HCT116 (cell line): ENCODE data around the gene VSTM2B. TPM values are rescaled to one million over a fixed set of nuclear protein-coding genes. Genes with fewer than 3 reads are reported as not detected.

Source experiments
- ATAC-seq: fragments of 200-7000 bp; cut with Tn5 transposase; 2 replicates; pipeline ENCODE4 v1.9.1; 2020; ENCODE audit warnings: mild to moderate bottlenecking, moderate library complexity
- BruUV-seq: library from RNA; stranded (reverse); fragments of 400-500 nt; replicated peaks from 2 replicates; lab custom pipeline; 2021; lab: Mats Ljungman, UMichigan
- CTCF ChIA-PET: fragments of 300-600 bp; sonication (Branson Sonifier 250); formaldehyde crosslinking; loops from one replicate; lab custom pipeline; 2021; ENCODE audit warnings: antibody characterized with exemption; lab: Charles Lee
- POLR2A ChIA-PET: fragments of 300-600, 350-600 bp; sonication (Branson Sonifier 250); formaldehyde crosslinking; loops from one replicate; lab custom pipeline; 2021; ENCODE audit warnings: antibody characterized with exemption; lab: Charles Lee
- RAD21 ChIA-PET, 2 experiments: fragments of 300-600 bp; sonication (Branson Sonifier 250); formaldehyde crosslinking; loops; one replicate each; lab custom pipeline; 2023; ENCODE audit warnings: low total read pairs in 2 of 2; ENCODE audit not compliant: uncharacterized antibody in 2 of 2, unreplicated experiment in 2 of 2, low non-redundant PET in 1 of 2; lab: Charles Lee
- DNase-seq: peaks from one replicate; pipeline ENCODE4 v3.0.0-alpha.2; 2010; ENCODE audit warnings: low read depth, low spot score
- H2AFZ ChIP-seq: fragments of 200-600 bp; shearing (Covaris generic), sonication (generic); 2 replicates; pipeline ENCODE4 v1.6.1; 2017; ENCODE audit warnings: low read depth, mixed run types, mixed read lengths, antibody characterized with exemption, low read length; ENCODE audit not compliant: poor library complexity, severe bottlenecking
- H3K27ac ChIP-seq: 2 replicates; pipeline ENCODE4 v1.5.1; 2012; ENCODE audit warnings: low read depth, low read length
- H3K27me3 ChIP-seq: fragments of 200-600 bp; sonication (generic); 2 replicates; pipeline ENCODE4 v1.6.1; 2016; ENCODE audit warnings: mixed run types, low read length, mixed read lengths; ENCODE audit not compliant: insufficient read depth
- H3K36me3 ChIP-seq, 2 experiments: fragments of 200-500 bp in 1 of 2; fragments of 200-600 bp in 1 of 2; sonication (Bioruptor generic) in 1 of 2; sonication (generic) in 1 of 2; 2 replicates each; pipeline versions ENCODE4 v1.5.1 to v1.6.1; 2014 to 2016; ENCODE audit warnings: low read length in 2 of 2, inconsistent platforms in 1 of 2, mixed read lengths in 1 of 2, mixed run types in 1 of 2; ENCODE audit not compliant: insufficient read depth in 2 of 2, control insufficient read depth in 1 of 2
- H3K4me1 ChIP-seq, 2 experiments: fragments of 200-600 bp in 1 of 2; sonication (generic) in 1 of 2; 2 replicates each; pipeline versions ENCODE4 v1.5.1 to v1.6.1; 2012 to 2017; ENCODE audit warnings: low read length in 2 of 2, inconsistent platforms in 1 of 2, mild to moderate bottlenecking in 1 of 2, mixed read lengths in 1 of 2, mixed run types in 1 of 2, moderate library complexity in 1 of 2; ENCODE audit not compliant: insufficient read depth in 2 of 2, control insufficient read depth in 1 of 2
- H3K4me2 ChIP-seq: fragments of 200-600 bp; sonication (generic); 2 replicates; pipeline ENCODE4 v1.6.1; 2017; ENCODE audit warnings: mixed run types, low read length, mixed read lengths
- H3K4me3 ChIP-seq, 2 experiments: fragments of 200-600 bp in 1 of 2; sonication (generic) in 1 of 2; replicated peaks in 1 of 2; 2 replicates each; pipeline ENCODE4 v1.5.1; 2011 to 2016; ENCODE audit warnings: low read length in 2 of 2, control low read depth in 1 of 2, low read depth in 1 of 2, mild to moderate bottlenecking in 1 of 2, mixed read lengths in 1 of 2, mixed run types in 1 of 2
- H3K79me2 ChIP-seq: fragments of 200-600 bp; sonication (generic); 2 replicates; pipeline ENCODE4 v1.6.1; 2017; ENCODE audit warnings: mild to moderate bottlenecking, mixed run types, low read length, moderate library complexity, mixed read lengths; ENCODE audit not compliant: insufficient read depth
- H3K9ac ChIP-seq: fragments of 200-600 bp; sonication (generic); 2 replicates; pipeline ENCODE4 v1.6.1; 2016; ENCODE audit warnings: low read length, mixed read lengths
- H3K9me2 ChIP-seq: fragments of 200-600 bp; sonication (generic), shearing (Covaris generic); 2 replicates; pipeline ENCODE4 v1.6.1; 2017; ENCODE audit warnings: mixed run types, mild to moderate bottlenecking, moderate library complexity; ENCODE audit not compliant: insufficient read depth
- H3K9me3 ChIP-seq, 2 experiments: fragments of 200-500 bp in 1 of 2; fragments of 200-600 bp in 1 of 2; sonication (Bioruptor generic) in 1 of 2; sonication (generic) in 1 of 2; 2 replicates each; pipeline ENCODE4 v1.6.1; 2014 to 2017; ENCODE audit warnings: low read length in 2 of 2, mixed read lengths in 2 of 2, inconsistent platforms in 1 of 2, low read depth in 1 of 2, mild to moderate bottlenecking in 1 of 2, mixed run types in 1 of 2, moderate library complexity in 1 of 2; ENCODE audit not compliant: control insufficient read depth in 1 of 2, insufficient read depth in 1 of 2
- H4K20me1 ChIP-seq: fragments of 200-600 bp; sonication (generic), shearing (Covaris generic); 2 replicates; pipeline ENCODE4 v1.6.1; 2017; ENCODE audit warnings: mixed run types, mild to moderate bottlenecking, moderate library complexity; ENCODE audit not compliant: insufficient read depth
- EZH2phosphoT487 ChIP-seq: fragments of 200-600 bp; IDR thresholded peaks from 2 replicates; pipeline ENCODE4 v1.6.1; 2018; ENCODE audit warnings: antibody characterized with exemption, borderline replicate concordance
- intact Hi-C: fragments of 100-400 bp; cut with micrococcal nuclease; formaldehyde crosslinking; loops from 2 replicates; pipeline ENCODE4 v1.10.0; 2022
- total RNA-seq: library from RNA; stranded (reverse); gene quantifications from one replicate; pipeline ENCODE4 v1.2.1, GENCODE V29; 2021; ENCODE audit not compliant: unreplicated experiment
- TF ChIP-seq, protein P1 (sequence below): IDR thresholded peaks from 2 replicates; pipeline ENCODE4 v1.6.1; 2012
- TF ChIP-seq, protein P2 (sequence below): IDR thresholded peaks from 2 replicates; pipeline ENCODE4 v1.6.1; 2012; ENCODE audit warnings: low read depth

The VSTM2B gene
- total RNA-seq, 1 experiment from 2014 or later, result not detected

DNA sequence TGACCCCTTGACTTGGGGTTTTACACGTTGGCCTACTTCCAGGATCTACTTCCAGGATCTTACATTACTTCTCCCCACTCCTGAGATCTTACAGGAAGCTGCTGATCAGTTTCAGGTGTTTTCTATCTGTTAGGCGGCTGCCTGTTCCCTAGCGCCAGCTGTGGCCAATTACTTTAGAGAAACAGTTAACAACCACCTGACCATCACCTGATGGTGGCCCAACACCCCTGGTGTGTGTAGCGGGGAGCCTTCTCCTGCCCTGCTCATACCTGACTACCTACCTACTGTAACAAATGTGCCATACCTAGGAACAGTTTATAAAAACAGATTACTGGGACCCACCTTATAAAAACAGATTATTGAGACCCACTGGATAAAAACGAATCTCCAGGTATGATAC is 77.5 kb downstream of the VSTM2B start:
- Histone ChIP-seq H3K36me3 (no peaks in the 10 kb centered on the region), H3K4me1 (peaks cover 4 to 10% of the 10 kb centered on the region in 2 experiments; a peak in 3 of 4 replicates), H3K4me2 (no peak overlapping the region), H4K20me1 (no peaks in the 10 kb centered on the region), H3K27ac (no peak overlapping the region), H3K9me2 (no peaks in the 10 kb centered on the region), H3K9me3 (no peaks in the 10 kb centered on the region), H3K79me2 (peaks cover 26% of the 10 kb centered on the region), H3K4me3 (no peak overlapping the region), H3K27me3 (no peaks in the 10 kb centered on the region), H3K9ac (no peak overlapping the region), H2AFZ (no peak overlapping the region)
- POLR2A ChIA-PET, result no interaction called here
- ATAC-seq, result no peak
- intact Hi-C loops, result no loop called here
- no TSS peak for BruUV-seq
- DNase-seq, result no peak
- CTCF ChIA-PET, result no interaction called here
- RAD21 ChIA-PET, result no interaction called here
- TF ChIP-seq, protein P1, sequence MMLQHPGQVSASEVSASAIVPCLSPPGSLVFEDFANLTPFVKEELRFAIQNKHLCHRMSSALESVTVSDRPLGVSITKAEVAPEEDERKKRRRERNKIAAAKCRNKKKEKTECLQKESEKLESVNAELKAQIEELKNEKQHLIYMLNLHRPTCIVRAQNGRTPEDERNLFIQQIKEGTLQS, result no peak
- TF ChIP-seq, protein P2, sequence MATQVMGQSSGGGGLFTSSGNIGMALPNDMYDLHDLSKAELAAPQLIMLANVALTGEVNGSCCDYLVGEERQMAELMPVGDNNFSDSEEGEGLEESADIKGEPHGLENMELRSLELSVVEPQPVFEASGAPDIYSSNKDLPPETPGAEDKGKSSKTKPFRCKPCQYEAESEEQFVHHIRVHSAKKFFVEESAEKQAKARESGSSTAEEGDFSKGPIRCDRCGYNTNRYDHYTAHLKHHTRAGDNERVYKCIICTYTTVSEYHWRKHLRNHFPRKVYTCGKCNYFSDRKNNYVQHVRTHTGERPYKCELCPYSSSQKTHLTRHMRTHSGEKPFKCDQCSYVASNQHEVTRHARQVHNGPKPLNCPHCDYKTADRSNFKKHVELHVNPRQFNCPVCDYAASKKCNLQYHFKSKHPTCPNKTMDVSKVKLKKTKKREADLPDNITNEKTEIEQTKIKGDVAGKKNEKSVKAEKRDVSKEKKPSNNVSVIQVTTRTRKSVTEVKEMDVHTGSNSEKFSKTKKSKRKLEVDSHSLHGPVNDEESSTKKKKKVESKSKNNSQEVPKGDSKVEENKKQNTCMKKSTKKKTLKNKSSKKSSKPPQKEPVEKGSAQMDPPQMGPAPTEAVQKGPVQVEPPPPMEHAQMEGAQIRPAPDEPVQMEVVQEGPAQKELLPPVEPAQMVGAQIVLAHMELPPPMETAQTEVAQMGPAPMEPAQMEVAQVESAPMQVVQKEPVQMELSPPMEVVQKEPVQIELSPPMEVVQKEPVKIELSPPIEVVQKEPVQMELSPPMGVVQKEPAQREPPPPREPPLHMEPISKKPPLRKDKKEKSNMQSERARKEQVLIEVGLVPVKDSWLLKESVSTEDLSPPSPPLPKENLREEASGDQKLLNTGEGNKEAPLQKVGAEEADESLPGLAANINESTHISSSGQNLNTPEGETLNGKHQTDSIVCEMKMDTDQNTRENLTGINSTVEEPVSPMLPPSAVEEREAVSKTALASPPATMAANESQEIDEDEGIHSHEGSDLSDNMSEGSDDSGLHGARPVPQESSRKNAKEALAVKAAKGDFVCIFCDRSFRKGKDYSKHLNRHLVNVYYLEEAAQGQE, result no peak
- TF ChIP-seq EZH2phosphoT487, result no peak
